Liver (tissue), 3 donors: ENCODE data around the gene FHDC1.

Experiments
- ATF3 ChIP-seq: IDR thresholded peaks from 2 replicates; pipeline ENCODE4 v1.6.1; 2016; ENCODE audit warnings: antibody characterized with exemption
- CTCF ChIP-seq: fragments of 150-350 bp; IDR thresholded peaks from 2 replicates; pipeline ENCODE4 v1.5.1; 2017; ENCODE audit warnings: improper control_type of control experiment, low read depth, low read length; ENCODE audit not compliant: missing input control
- FOXA1 ChIP-seq: IDR thresholded peaks from 2 replicates; pipeline ENCODE4 v1.6.1; 2016; ENCODE audit warnings: antibody characterized with exemption
- GABPA ChIP-seq, 2 donors: IDR thresholded peaks in 1 of 2; conservative IDR thresholded peaks in 1 of 2; 2 replicates each; pipeline ENCODE4 v1.6.1; 2016; ENCODE audit warnings: antibody characterized with exemption in 2 of 2, mild to moderate bottlenecking in 1 of 2, moderate library complexity in 1 of 2
- HNF4A ChIP-seq, 2 donors: conservative IDR thresholded peaks; 2 replicates each; pipeline ENCODE4 v1.6.1; 2016; ENCODE audit warnings: antibody characterized with exemption in 2 of 2, mild to moderate bottlenecking in 2 of 2
- JUND ChIP-seq, 2 donors: IDR thresholded peaks; 2 replicates each; pipeline ENCODE4 v1.6.1; 2016; ENCODE audit warnings: antibody characterized with exemption in 2 of 2
- MAX ChIP-seq: IDR thresholded peaks from 2 replicates; pipeline ENCODE4 v1.6.1; 2016; ENCODE audit warnings: antibody characterized with exemption
- RAD21 ChIP-seq, 2 donors: IDR thresholded peaks; 2 replicates each; pipeline ENCODE4 v1.6.1; 2016; ENCODE audit warnings: antibody characterized with exemption in 2 of 2, mild to moderate bottlenecking in 2 of 2
- REST ChIP-seq: IDR thresholded peaks from 2 replicates; pipeline ENCODE4 v1.6.1; 2016; ENCODE audit warnings: antibody characterized with exemption, mild to moderate bottlenecking
- RXRA ChIP-seq, 2 donors: IDR thresholded peaks; 2 replicates each; pipeline ENCODE4 v1.6.1; 2017 to 2018; ENCODE audit warnings: antibody characterized with exemption in 2 of 2, mild to moderate bottlenecking in 1 of 2
- SP1 ChIP-seq: IDR thresholded peaks from 2 replicates; pipeline ENCODE4 v1.6.1; 2018; ENCODE audit warnings: antibody characterized with exemption, mild to moderate bottlenecking
- TAF1 ChIP-seq: conservative IDR thresholded peaks from 2 replicates; pipeline ENCODE4 v1.6.1; 2016; ENCODE audit warnings: antibody characterized with exemption, mild to moderate bottlenecking
- YY1 ChIP-seq: IDR thresholded peaks from 2 replicates; pipeline ENCODE4 v1.6.1; 2016; ENCODE audit warnings: antibody characterized with exemption, mild to moderate bottlenecking
- TF ChIP-seq, protein P1 (sequence below): IDR thresholded peaks from 2 replicates; pipeline ENCODE4 v1.6.1; 2016; ENCODE audit warnings: antibody characterized with exemption
- donor health status: healthy.
- donor health status: healthy.

- TF ChIP-seq YY1 = no peak
- no peak for TF ChIP-seq CTCF
- TF ChIP-seq RAD21 (IDR thresholded peaks at IDR 0.05) = no peak
- TF ChIP-seq GABPA (IDR thresholded peaks at IDR 0.05 in 1 of 2, conservative IDR thresholded peaks at IDR 0.05 in 1 of 2) = no peak
- no peak for TF ChIP-seq HNF4A (conservative IDR thresholded peaks at IDR 0.05)
- TF ChIP-seq ATF3 = no peak
- no peak for TF ChIP-seq FOXA1
- TF ChIP-seq MAX = no peak
- TF ChIP-seq REST = no peak
- TF ChIP-seq RXRA (IDR thresholded peaks at IDR 0.05) = no peak
- TF ChIP-seq, protein P1, sequence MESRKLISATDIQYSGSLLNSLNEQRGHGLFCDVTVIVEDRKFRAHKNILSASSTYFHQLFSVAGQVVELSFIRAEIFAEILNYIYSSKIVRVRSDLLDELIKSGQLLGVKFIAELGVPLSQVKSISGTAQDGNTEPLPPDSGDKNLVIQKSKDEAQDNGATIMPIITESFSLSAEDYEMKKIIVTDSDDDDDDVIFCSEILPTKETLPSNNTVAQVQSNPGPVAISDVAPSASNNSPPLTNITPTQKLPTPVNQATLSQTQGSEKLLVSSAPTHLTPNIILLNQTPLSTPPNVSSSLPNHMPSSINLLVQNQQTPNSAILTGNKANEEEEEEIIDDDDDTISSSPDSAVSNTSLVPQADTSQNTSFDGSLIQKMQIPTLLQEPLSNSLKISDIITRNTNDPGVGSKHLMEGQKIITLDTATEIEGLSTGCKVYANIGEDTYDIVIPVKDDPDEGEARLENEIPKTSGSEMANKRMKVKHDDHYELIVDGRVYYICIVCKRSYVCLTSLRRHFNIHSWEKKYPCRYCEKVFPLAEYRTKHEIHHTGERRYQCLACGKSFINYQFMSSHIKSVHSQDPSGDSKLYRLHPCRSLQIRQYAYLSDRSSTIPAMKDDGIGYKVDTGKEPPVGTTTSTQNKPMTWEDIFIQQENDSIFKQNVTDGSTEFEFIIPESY = no peak
- TF ChIP-seq TAF1 = no peak
- TF ChIP-seq SP1 = no peak
- TF ChIP-seq JUND (IDR thresholded peaks at IDR 0.05) = no peak
Observed at GRCh38 chr4:153018031-153018430, 81.9 kb downstream of the FHDC1 start.
